Immature natural killer cell (primary cell): ENCODE results near the gene CACNB1. TPM values are rescaled to one million over a fixed set of nuclear protein-coding genes. Genes with fewer than 3 reads are reported as not detected.

Experiments
- DNase-seq, 3 donors: peaks; one replicate each; pipeline ENCODE4 v3.0.0; 2022; ENCODE audit warnings: mixed read lengths in 1 of 3
- H3K27ac Mint-ChIP-seq, 6 donors: one replicate each; pipeline ENCODE4 v1.8.0; 2020; ENCODE audit warnings: mixed read lengths in 6 of 6, mild to moderate bottlenecking in 5 of 6, inconsistent platforms in 4 of 6, moderate library complexity in 3 of 6
- H3K27me3 Mint-ChIP-seq, 3 donors: one replicate each; pipeline ENCODE4 v1.8.0; 2020 to 2021; ENCODE audit warnings: low read depth in 3 of 3, mild to moderate bottlenecking in 3 of 3, mixed read lengths in 3 of 3, moderate library complexity in 3 of 3, inconsistent platforms in 1 of 3
- H3K36me3 Mint-ChIP-seq, 3 donors: one replicate each; pipeline ENCODE4 v1.8.0; 2020; ENCODE audit warnings: mixed read lengths in 3 of 3, inconsistent platforms in 2 of 3, mild to moderate bottlenecking in 2 of 3
- H3K4me1 Mint-ChIP-seq, 2 donors: one replicate each; pipeline ENCODE4 v1.8.0; 2020; ENCODE audit warnings: inconsistent platforms in 2 of 2, mild to moderate bottlenecking in 2 of 2, mixed read lengths in 2 of 2, moderate library complexity in 1 of 2
- H3K4me3 Mint-ChIP-seq, 5 donors: one replicate each; pipeline ENCODE4 v1.8.0; 2020; ENCODE audit warnings: mild to moderate bottlenecking in 5 of 5, mixed read lengths in 5 of 5, inconsistent platforms in 3 of 5, moderate library complexity in 3 of 5
- H3K9me3 Mint-ChIP-seq, 6 donors: one replicate each; pipeline ENCODE4 v1.8.0; 2020; ENCODE audit warnings: mild to moderate bottlenecking in 6 of 6, mixed read lengths in 6 of 6, inconsistent platforms in 4 of 6, moderate library complexity in 3 of 6
- polyA plus RNA-seq, 3 donors: library from polyadenylated mRNA; unstranded; fragments of 300-500 nt; fragmentation: Illumina TruSeq; gene quantifications; one replicate each; pipeline ENCODE4 v1.2.3, GENCODE V29; 2021

Gene CACNB1
- polyA plus RNA-seq, 3 donors from 2014 or later = 0.48 to 5.0 TPM; not detected in 1

GRCh38 chr17:39208136-39208535 lies 10.7 kb upstream of the CACNB1 start:
- Mint-ChIP-seq H3K27ac (no peak overlapping the region), H3K4me1 (peaks cover 0 to 12% of the 10 kb centered on the region in 2 donors), H3K9me3 (no peaks in the 10 kb centered on the region), H3K27me3 (peaks cover 0 to 6% (median 5%) of the 10 kb centered on the region in 3 donors), H3K4me3 (no peak overlapping the region), H3K36me3 (peaks cover 5 to 18% (median 6%) of the 10 kb centered on the region in 3 donors)
- no peak for DNase-seq

GRCh38 chr17:39205112-39205526 lies 7.7 kb upstream of the CACNB1 start:
- Mint-ChIP-seq H3K36me3 (peaks cover 13 to 31% (median 15%) of the 10 kb centered on the region in 3 donors), H3K4me3 (no peak overlapping the region), H3K27me3 (peaks cover 7 to 11% (median 7%) of the 10 kb centered on the region in 3 donors), H3K27ac (peak overlapping the region in 2 of 6 donors; percentile 7 to 74), H3K9me3 (no peaks in the 10 kb centered on the region), H3K4me1 (peaks cover 25 to 33% of the 10 kb centered on the region in 2 donors)
- no peak for DNase-seq

DNA sequence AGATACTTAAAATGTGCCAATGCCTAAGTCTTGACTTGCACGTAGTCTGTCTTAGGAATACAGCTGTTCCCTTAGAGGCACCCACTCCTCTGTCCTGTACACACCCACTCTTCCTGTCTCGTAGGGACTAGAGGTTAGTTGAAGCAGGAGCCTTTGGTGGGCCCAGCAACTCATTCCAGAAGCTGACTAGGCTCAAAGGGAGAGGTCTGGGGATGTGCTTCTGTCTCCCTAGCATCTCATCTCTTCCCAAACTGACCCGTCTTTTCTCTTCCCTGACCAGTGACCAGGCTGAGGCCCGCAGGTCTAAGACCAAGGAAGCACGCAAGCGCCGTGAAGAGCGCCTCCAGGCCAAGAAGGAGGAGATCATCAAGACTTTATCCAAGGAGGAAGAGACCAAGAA lies 6.8 kb upstream of the CACNB1 start:
- H3K9me3 Mint-ChIP-seq = no peaks in the 10 kb centered on the region
- peaks cover 34 to 40% of the 10 kb centered on the region in 2 donors for H3K4me1 Mint-ChIP-seq
- H3K4me3 Mint-ChIP-seq = no peak overlapping the region
- H3K36me3 Mint-ChIP-seq = peaks cover 13 to 31% (median 15%) of the 10 kb centered on the region in 3 donors
- H3K27me3 Mint-ChIP-seq = peaks cover 9 to 16% (median 12%) of the 10 kb centered on the region in 3 donors
- peak overlapping the region in 3 of 6 donors; percentile 41 to 55 (median 46) for H3K27ac Mint-ChIP-seq
- DNase-seq = no peak

GRCh38 chr17:39200957-39201510 lies 3.6 kb upstream of the CACNB1 start:
- Mint-ChIP-seq H3K4me1 (peaks cover 49 to 57% of the 10 kb centered on the region in 2 donors), H3K9me3 (no peaks in the 10 kb centered on the region), H3K4me3 (peak overlapping the region; percentile 91 to 96 (median 93)), H3K27ac (peak overlapping the region; percentile 99 to 100 (median 100)), H3K36me3 (peaks cover 13 to 31% (median 15%) of the 10 kb centered on the region in 3 donors), H3K27me3 (peaks cover 10 to 16% (median 15%) of the 10 kb centered on the region in 3 donors)
- DNase-seq = no peak

DNA sequence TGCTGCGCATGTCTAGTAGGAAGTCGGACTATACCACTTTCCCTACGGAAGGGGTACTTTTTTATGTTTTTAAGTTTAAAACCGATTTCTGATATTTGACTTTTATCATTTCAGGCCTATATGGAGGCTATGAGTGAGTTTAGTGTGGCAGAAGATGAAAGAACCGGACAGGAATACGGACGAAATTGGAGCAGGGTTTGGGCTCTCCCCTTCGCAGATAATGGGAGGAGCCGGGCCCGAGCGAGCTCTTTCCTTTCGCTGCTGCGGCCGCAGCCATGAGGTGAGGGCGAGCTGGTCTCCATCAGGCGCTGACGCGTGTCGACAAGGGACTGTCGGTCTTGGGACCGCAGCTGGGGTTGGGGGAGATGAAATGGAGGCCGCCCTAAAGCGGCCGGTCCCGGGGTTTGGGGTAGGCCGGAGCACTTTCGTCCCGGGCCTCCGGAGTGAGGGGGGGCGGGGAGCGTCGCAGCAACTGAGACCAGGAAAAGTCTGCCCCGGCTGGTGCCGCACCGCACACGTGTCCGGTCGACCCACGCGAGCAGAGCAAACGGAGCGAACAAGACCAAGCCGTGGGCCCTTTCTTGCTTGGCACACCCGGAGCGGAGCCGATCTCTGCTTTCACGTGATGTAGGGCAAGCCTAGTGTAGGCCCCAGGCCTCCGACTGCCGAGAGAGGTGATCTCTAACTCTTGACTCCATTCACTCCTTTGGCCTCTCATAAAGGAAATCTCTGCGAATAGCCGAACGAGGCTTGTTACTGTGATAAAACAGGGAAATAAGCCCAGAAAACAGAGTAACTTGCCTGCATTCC lies 2.8 kb upstream of the CACNB1 start, which contains the start of gene RPL19:
Gene RPL19 (plus strand): TSS at position 214 of the 810 bp plus-strand sequence. CDS start 62 bp downstream, at position 276.
- Mint-ChIP-seq H3K9me3 (no peaks in the 10 kb centered on the region), H3K4me1 (peaks cover 56 to 64% of the 10 kb centered on the region in 2 donors), H3K4me3 (peak within 1 kb of the TSS; percentile 91 to 96 (median 93)), H3K27ac (peak within 1 kb of the TSS; percentile 99 to 100 (median 100)), H3K27me3 (peaks cover 10 to 16% (median 15%) of the 10 kb centered on the region in 3 donors), H3K36me3 (peaks cover 13 to 31% (median 15%) of the 10 kb centered on the region in 3 donors)
- peak; percentile 88 to 93 (median 92) for DNase-seq

DNA sequence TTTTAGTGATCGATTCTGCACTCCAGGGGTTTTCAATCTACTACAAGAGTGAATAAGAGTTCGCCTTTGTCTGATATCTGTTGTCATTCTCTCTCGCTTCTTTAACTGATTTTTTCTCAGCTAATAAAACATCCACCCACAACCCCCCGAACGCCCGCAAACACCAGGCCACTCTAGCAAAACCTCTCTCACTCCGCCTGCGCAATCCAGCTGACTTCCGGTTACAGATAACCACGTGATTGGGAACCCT lies 2.3 kb upstream of the CACNB1 start:
- no peaks in the 10 kb centered on the region for H3K9me3 Mint-ChIP-seq
- peak; percentile 92 to 95 (median 94) for DNase-seq
- H3K27ac Mint-ChIP-seq = peak overlapping the region; percentile 99 to 100 (median 100)
- H3K36me3 Mint-ChIP-seq = peaks cover 11 to 27% (median 13%) of the 10 kb centered on the region in 3 donors
- H3K4me3 Mint-ChIP-seq = peak overlapping the region; percentile 91 to 96 (median 93)
- peaks cover 10 to 16% (median 15%) of the 10 kb centered on the region in 3 donors for H3K27me3 Mint-ChIP-seq
- H3K4me1 Mint-ChIP-seq = peaks cover 57 to 67% of the 10 kb centered on the region in 2 donors

DNA sequence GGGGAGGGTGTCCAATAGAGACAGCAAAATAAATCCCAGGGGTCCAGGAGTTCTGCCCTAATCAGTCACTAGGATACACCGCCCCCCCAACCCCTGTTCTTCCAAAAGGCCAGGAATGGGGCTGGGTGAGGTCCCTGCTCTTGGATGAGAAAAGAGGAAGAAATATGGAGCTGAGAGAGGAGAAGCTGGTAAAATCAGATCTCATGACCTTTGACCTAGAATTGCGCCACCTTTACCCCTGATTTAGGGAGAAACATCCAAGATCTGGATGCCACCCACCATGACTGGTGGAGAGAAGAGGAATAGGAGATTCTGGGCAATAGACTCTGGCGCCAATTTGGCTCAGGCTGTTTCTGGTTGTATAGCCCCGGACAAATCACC lies 707 bp upstream of the CACNB1 start:
- no peaks in the 10 kb centered on the region for H3K9me3 Mint-ChIP-seq
- H3K4me1 Mint-ChIP-seq = peaks cover 63 to 64% of the 10 kb centered on the region in 2 donors
- peaks cover 8 to 16% (median 13%) of the 10 kb centered on the region in 3 donors for H3K36me3 Mint-ChIP-seq
- H3K4me3 Mint-ChIP-seq = peak overlapping the region; percentile 76 to 95 (median 91)
- H3K27ac Mint-ChIP-seq = peak overlapping the region in 5 of 6 donors; percentile 29 to 100 (median 99)
- H3K27me3 Mint-ChIP-seq = peaks cover 10 to 16% (median 15%) of the 10 kb centered on the region in 3 donors
- no peak for DNase-seq

GRCh38 chr17:39196808-39197291 lies 619 bp downstream of the CACNB1 start:
- peaks cover 57 to 58% of the 10 kb centered on the region in 2 donors for H3K4me1 Mint-ChIP-seq
- H3K9me3 Mint-ChIP-seq = no peaks in the 10 kb centered on the region
- peaks cover 8 to 16% (median 14%) of the 10 kb centered on the region in 3 donors for H3K27me3 Mint-ChIP-seq
- peak overlapping the region in 3 of 6 donors; percentile 24 to 66 (median 24) for H3K27ac Mint-ChIP-seq
- peak overlapping the region; percentile 64 to 95 (median 80) for H3K4me3 Mint-ChIP-seq
- peak in 2 of 3 donors; percentile 28 to 39 for DNase-seq
- H3K36me3 Mint-ChIP-seq = peaks cover 4 to 10% (median 8%) of the 10 kb centered on the region in 3 donors

DNA sequence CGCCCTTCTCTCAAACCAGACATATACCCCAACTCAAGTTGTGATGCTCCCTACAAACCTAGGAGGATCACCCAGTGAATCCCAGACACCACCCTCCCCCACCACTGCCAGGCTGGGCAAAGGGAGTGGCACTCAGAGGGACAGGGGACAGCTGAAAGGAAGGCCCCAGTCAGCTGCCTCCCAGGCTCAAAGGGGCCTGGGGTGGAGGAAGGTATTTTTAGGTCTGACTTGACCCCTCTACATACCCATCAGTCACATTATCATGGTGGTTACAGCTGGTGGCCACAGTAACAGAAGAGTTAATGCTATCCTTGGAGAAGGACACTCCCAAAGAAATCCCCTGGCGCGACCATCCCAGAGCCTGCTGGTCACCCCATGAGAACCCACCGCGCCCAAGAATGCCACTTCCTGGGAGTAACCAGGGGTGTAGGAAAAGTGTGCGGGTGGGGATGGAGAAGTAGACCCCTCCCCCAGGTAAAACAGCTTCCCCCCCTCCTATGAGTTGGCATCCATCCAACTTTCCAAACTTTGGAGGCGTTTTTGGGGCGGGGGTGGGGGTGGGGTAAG lies 1.1 kb downstream of the CACNB1 start:
- no peak for DNase-seq
- H3K27ac Mint-ChIP-seq = peak overlapping the region in 5 of 6 donors; percentile 34 to 82 (median 71)
- peak overlapping the region; percentile 66 to 95 (median 80) for H3K4me3 Mint-ChIP-seq

GRCh38 chr17:39195568-39196160 lies 1.8 kb downstream of the CACNB1 start:
- Mint-ChIP-seq H3K27ac (peak overlapping the region; percentile 37 to 86 (median 78)), H3K4me3 (peak overlapping the region; percentile 66 to 95 (median 73)), H3K27me3 (peaks cover 8 to 12% (median 10%) of the 10 kb centered on the region in 3 donors), H3K36me3 (peaks cover 4 to 8% (median 7%) of the 10 kb centered on the region in 3 donors), H3K4me1 (peaks cover 46 to 47% of the 10 kb centered on the region in 2 donors), H3K9me3 (no peaks in the 10 kb centered on the region)
- DNase-seq = peak; percentile 26 to 38 (median 29)

More for the DNA sequence above, 1.1 kb downstream of the CACNB1 start:
- Mint-ChIP-seq H3K36me3 (peaks cover 4 to 8% (median 7%) of the 10 kb centered on the region in 3 donors), H3K9me3 (no peaks in the 10 kb centered on the region), H3K4me1 (peaks cover 53% of the 10 kb centered on the region in 2 donors), H3K27me3 (peaks cover 8 to 16% (median 12%) of the 10 kb centered on the region in 3 donors)

DNA sequence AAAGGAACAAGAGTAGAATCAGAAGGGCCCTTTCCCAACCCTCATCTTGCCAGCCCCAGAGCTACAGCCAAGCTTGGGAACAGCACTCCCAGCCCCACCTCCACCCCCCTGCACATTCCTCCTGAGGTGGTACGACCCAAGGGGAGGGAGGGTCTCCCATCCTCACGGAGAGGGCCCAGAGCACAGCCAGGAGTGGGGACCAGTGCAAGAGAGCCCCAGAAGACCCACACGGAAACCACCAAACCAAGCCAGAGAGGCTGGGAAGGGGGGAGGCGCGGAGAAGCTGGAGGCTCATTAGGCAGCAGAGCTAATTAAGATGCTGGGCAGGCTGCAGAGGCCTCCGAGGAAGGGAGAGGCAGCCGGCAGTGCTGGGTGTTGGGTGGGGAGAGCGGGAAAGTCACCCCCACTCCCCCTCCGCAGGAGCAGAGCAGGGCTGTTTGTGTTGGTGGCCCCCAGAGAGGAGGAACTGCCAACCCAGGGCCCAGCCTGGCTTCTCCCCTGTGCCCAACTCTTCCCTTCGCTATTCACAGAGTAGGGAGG lies 2.4 kb downstream of the CACNB1 start:
- no peak for DNase-seq
- Mint-ChIP-seq H3K36me3 (peaks cover 4 to 8% (median 7%) of the 10 kb centered on the region in 3 donors), H3K27me3 (peaks cover 4 to 7% (median 7%) of the 10 kb centered on the region in 3 donors), H3K4me3 (peak overlapping the region in 2 of 5 donors; percentile 5 to 80), H3K27ac (peak overlapping the region in 4 of 6 donors; percentile 40 to 82 (median 78)), H3K9me3 (no peaks in the 10 kb centered on the region), H3K4me1 (peaks cover 42 to 43% of the 10 kb centered on the region in 2 donors)

DNA sequence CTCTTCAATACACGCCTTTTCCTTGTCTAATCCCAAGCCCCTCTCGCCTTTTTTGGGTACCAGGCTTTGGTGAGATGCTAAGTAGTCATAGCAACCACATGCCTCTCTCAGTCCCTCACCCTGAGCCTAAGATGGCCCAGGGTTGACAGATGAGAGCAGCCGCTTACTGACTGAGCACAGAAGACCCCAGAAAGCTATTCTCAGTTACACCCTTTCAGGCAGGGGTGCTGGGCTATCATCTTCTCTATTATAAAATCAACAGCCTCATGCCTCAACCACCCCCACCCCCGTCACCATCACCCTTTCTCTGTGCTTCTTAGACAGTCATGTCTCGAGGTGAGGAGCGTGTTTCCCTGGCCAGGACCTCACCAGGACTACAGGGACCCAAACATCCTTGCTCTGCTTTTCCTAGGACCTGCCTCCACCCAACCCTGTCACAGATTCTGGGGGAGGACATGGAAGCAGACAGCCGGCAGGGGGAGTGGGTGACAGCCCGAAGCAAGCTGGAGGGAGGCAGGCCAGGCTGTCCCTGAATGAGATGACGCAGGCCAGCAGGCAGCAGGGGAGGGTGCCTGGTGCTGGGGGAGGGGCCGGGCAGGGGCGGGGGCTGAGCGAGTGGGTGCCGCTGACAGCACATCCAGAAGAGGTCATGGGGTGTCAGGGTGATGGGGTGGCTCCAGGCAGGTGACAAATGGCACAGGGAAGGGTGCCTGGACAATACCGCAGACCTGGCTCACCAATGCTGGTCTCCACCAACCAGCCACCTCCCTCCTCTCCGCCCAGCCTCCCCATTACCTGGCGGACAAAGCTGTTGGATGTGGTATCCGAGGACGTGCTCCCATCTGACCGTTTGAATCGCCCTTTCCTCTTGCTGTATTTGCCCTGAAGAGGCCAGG lies 3.1 kb downstream of the CACNB1 start:
- peak overlapping the region in 5 of 6 donors; percentile 0 to 46 (median 24) for H3K27ac Mint-ChIP-seq
- H3K4me3 Mint-ChIP-seq = no peak overlapping the region
- H3K36me3 Mint-ChIP-seq = peaks cover 4 to 8% (median 7%) of the 10 kb centered on the region in 3 donors
- H3K27me3 Mint-ChIP-seq = peaks cover 0 to 3% (median 3%) of the 10 kb centered on the region in 3 donors
- H3K4me1 Mint-ChIP-seq = peaks cover 35 to 36% of the 10 kb centered on the region in 2 donors
- H3K9me3 Mint-ChIP-seq = no peaks in the 10 kb centered on the region
- no peak for DNase-seq
